NCI-H226 (cell line): ENCODE data around the gene GRID2.
"Not testable (repeated sequence)": the region's sequence is repeated elsewhere in the genome, so short reads cannot be mapped to it uniquely, and the experiment has no call there.

Experiments
- DNase-seq: peaks from one replicate; pipeline ENCODE4 v3.0.0-alpha.2; 2015

The GRID2 gene

GRCh38 chr4:92305878-92306520 lies 2.2 kb downstream of the GRID2 start:
- DNase-seq, result no peak

GRCh38 chr4:92307181-92307580 lies 3.4 kb downstream of the GRID2 start:
- DNase-seq, result no peak

- no peak for DNase-seq
Measured at GRCh38 chr4:92307866-92308265, 4.1 kb downstream of the GRID2 start.

GRCh38 chr4:92317047-92317446 lies 13.3 kb downstream of the GRID2 start:
- no peak for DNase-seq

DNA sequence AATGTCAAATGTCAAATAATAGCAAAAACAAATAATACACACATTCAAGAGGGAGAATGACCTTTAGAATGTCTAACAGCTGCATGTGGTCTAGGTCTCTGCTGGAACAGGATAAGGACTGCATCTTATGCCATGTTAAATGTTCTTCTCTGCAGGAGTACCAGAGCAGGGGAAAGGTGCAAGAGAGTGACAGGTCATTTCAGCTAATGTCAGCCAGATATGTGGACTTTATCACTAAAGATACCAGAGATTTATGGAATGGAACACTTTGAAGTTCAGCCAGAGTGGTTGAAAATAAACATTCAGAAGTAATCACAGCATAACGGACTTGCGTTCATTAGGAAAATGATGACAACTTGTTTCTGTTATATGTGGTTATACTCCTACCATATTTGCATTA lies 24.3 kb downstream of the GRID2 start:
- DNase-seq, result no peak

GRCh38 chr4:92333016-92333415 lies 29.2 kb downstream of the GRID2 start:
- no peak for DNase-seq

GRCh38 chr4:92334716-92335350 lies 31.1 kb downstream of the GRID2 start:
- DNase-seq, result peak; percentile 22

- DNase-seq, result no peak
Measured at GRCh38 chr4:92339676-92340075, 35.9 kb downstream of the GRID2 start.

DNA sequence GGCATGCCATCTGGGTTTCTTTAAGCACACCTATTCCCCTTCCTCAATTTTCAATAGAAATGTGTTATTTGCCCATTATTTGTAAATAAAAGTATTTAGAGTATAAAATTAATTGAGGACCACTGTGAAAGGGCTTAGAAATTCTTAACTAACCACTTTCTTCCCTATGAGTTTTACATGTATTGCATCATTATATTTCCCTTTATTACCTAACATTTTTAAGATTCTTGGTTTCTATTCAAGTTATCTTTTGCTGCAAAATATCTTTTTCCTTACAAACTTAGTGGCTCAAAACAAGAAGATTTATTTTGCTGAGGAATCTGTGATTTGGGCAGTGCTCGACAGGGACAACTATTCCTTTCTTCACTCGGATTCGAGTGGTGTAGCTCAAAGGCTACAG lies 40.5 kb downstream of the GRID2 start:
- no peak for DNase-seq

DNA sequence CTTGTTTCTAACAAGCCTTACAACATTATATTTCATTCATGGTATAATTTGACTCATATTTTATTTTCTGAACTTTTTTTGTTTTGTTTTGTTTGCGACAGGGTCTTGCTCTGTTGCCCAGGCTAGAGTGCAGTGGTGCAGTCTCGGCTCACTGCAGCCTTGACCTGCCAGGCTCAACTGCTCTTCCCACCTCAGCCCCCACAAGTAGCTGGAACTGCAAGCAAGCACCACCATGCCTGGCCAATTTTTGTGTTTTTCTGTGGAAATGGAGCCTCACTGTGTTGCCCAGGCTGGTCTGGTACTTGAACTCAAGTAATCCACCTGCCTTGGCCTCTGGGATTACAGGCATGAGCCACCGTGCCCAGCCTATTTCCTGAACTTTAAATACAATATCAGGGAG lies 42.5 kb downstream of the GRID2 start:
- DNase-seq, result no peak

DNA sequence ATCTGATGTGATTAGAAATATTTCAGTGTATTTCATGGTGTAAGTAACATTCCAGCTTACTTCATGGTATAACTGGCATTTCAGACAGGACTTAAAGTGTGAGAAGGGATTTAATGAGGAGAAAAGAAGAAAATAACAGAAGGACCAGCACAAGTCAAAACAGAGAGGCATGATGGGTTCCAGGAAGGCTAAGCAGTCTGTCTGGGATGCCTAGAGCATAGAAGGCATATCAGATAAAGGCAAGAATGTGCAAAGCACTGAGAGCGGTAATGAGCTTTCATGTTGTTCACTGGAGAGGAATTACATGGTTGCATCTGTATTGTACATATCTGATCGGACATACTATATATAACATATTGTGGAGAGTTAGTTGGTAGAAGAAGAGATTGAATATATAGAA lies 54.2 kb downstream of the GRID2 start:
- DNase-seq, result no peak

- no peak for DNase-seq
Measured at GRCh38 chr4:92359491-92359890, 55.7 kb downstream of the GRID2 start.

GRCh38 chr4:92362028-92362427 lies 58.3 kb downstream of the GRID2 start:
- DNase-seq, result no peak

GRCh38 chr4:92368653-92369052 lies 64.9 kb downstream of the GRID2 start:
- no peak for DNase-seq

DNA sequence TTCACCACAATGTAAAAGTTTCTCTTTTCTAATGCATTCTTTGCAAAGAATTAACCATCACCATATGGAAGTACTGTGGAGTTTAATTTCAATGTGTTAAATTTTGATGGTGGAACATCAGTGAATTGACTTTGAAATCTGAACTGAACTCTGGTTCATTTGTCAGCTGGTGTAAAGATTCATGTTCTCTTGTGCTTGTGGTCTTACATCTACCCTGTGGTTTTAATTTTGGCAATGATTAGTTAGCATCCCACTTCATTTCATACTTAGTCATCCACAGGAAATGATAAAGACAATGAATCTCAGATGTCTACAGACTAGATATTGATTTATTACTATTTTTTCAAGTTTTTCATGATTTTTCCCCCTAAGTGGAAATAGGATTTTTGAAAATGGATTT lies 77.8 kb downstream of the GRID2 start:
- peak; percentile 18 for DNase-seq

- no peak for DNase-seq
Measured at GRCh38 chr4:92382128-92382527, 78.4 kb downstream of the GRID2 start.

DNA sequence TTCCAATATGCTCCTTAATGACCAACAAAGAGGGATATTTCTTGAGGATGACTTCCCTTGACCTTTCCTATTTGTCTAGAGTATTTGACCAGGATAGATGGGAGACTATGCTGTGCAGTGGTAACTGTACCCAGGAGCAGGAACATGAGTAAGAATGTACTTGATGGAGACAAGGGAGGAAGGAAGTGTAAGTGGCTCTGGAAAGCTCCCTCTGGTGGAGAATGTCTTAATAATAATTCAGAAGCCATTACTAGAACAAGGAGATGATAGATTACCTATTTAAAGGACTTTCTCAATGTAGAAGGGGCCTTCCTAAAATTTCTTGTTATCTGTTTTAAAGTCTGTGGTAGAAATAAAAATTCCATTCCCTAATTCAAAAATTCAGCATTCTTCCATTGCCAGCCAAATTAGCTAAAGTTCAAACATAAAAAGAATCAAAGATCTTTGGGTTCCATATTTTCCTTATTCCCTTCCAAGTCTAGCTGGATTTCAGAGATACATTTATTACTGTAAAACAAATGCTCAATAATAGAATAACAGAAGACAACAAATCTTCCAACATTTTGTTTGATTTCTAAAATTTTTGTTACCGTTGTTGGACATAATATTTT lies 83.8 kb downstream of the GRID2 start:
- DNase-seq, result peak; percentile 8

- no peak for DNase-seq
Measured at GRCh38 chr4:92399032-92399431, 95.3 kb downstream of the GRID2 start.

- not testable (repeated sequence) for DNase-seq
Measured at GRCh38 chr4:92403525-92403924, 99.8 kb downstream of the GRID2 start.

DNA sequence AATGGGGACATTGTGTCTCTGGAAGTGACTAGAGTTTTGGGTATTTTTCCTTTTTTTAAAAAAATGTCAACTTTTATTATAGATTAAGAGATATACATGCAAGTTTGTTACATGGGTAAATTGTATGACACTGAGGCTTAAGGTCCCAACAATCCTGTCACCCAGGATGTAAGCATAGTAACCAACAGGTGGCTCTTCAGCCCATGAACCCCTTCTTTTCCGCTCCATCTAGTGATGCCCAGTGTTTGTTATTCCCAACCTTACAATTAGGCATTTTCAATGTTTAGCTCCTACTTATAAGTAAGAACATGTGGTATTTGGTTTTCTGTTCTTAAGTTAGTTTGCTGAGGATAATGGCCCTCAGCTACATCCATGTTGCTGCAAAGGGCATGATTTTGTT lies 102.7 kb downstream of the GRID2 start:
- no peak for DNase-seq

- no peak for DNase-seq
Measured at GRCh38 chr4:92421920-92422319, 118.2 kb downstream of the GRID2 start.

- no peak for DNase-seq
Measured at GRCh38 chr4:92433272-92433758, 129.5 kb downstream of the GRID2 start.

GRCh38 chr4:92438722-92439121 lies 135.0 kb downstream of the GRID2 start:
- not testable (repeated sequence) for DNase-seq

GRCh38 chr4:92442131-92442530 lies 138.4 kb downstream of the GRID2 start:
- not testable (repeated sequence) for DNase-seq
